IMR-90 (cell line): ENCODE data around the gene CLCN6. TPM values are rescaled to one million over a fixed set of nuclear protein-coding genes. Genes with fewer than 3 reads are reported as not detected.

ENCODE experiments used
- ATAC-seq: fragments of 200-7000 bp; cut with Tn5 transposase; 2 replicates; pipeline ENCODE4 v1.9.1; 2020; ENCODE audit warnings: low read depth, mild to moderate bottlenecking, moderate library complexity
- BruUV-seq: library from RNA; stranded (reverse); fragments of 400-500 nt; replicated peaks from 2 replicates; lab custom pipeline; 2021; lab: Mats Ljungman, UMichigan
- CTCF ChIA-PET: fragments of 300-600 bp; formaldehyde crosslinking; extraction: SDS; loops from one replicate; lab custom pipeline; 2021; ENCODE audit warnings: antibody characterized with exemption; lab: Yijun Ruan, JAX
- POLR2A ChIA-PET: fragments of 300-600 bp; sonication (Branson Sonifier 250); formaldehyde crosslinking; loops from one replicate; lab custom pipeline; 2022; ENCODE audit warnings: antibody characterized with exemption; ENCODE audit not compliant: unreplicated experiment; lab: Charles Lee
- DNase-seq: peaks from one replicate; pipeline ENCODE4 v3.0.0; 2013
- H2AFZ ChIP-seq: replicated peaks from 2 replicates; pipeline ENCODE3; 2013; ENCODE audit warnings: low read length, mild to moderate bottlenecking; ENCODE audit not compliant: poor library complexity
- H2AK5ac ChIP-seq: 2 replicates; pipeline ENCODE4 v1.6.1; 2013; ENCODE audit warnings: low read depth, low read length, inconsistent platforms
- H2AK9ac ChIP-seq: replicated peaks from 2 replicates; pipeline ENCODE3; 2013; ENCODE audit warnings: mild to moderate bottlenecking, low read depth, low read length, moderate library complexity; ENCODE audit not compliant: poor library complexity
- H2BK120ac ChIP-seq: 2 replicates; pipeline ENCODE4 v1.6.1; 2013; ENCODE audit warnings: low read depth, low read length, inconsistent platforms
- H2BK15ac ChIP-seq: 3 replicates; pipeline ENCODE4 v1.6.1; 2013; ENCODE audit warnings: low read depth, low read length, inconsistent platforms
- H2BK20ac ChIP-seq: 2 replicates; pipeline ENCODE4 v1.6.1; 2013; ENCODE audit warnings: low read depth, mild to moderate bottlenecking, inconsistent platforms, low read length, moderate library complexity
- H2BK5ac ChIP-seq: 2 replicates; pipeline ENCODE4 v1.6.1; 2013; ENCODE audit warnings: mild to moderate bottlenecking, low read depth, low read length, inconsistent platforms; ENCODE audit not compliant: poor library complexity, severe bottlenecking
- H3K14ac ChIP-seq: replicated peaks from 2 replicates; pipeline ENCODE4 v1.6.1; 2013; ENCODE audit warnings: low read depth, low read length, inconsistent platforms
- H3K18ac ChIP-seq: 2 replicates; pipeline ENCODE4 v1.6.1; 2013; ENCODE audit warnings: low read depth, low read length, control low read depth
- H3K23ac ChIP-seq: 2 replicates; pipeline ENCODE4 v1.6.1; 2013; ENCODE audit warnings: low read depth, low read length, inconsistent platforms
- H3K27ac ChIP-seq: 2 replicates; pipeline ENCODE4 v1.5.1; 2013; ENCODE audit warnings: mild to moderate bottlenecking, control low read depth, low read length; ENCODE audit not compliant: insufficient read depth
- H3K27me3 ChIP-seq: 2 replicates; pipeline ENCODE4 v1.6.1; 2013; ENCODE audit warnings: low read length; ENCODE audit not compliant: control insufficient read depth, insufficient read depth
- H3K36me3 ChIP-seq: 2 replicates; pipeline ENCODE4 v1.6.1; 2013; ENCODE audit warnings: low read length, mixed read lengths; ENCODE audit not compliant: control insufficient read depth, insufficient read depth
- H3K4ac ChIP-seq: 2 replicates; pipeline ENCODE4 v1.6.1; 2013; ENCODE audit warnings: low read depth, low read length, inconsistent platforms
- H3K4me1 ChIP-seq: 2 replicates; pipeline ENCODE4 v1.6.1; 2013; ENCODE audit warnings: low read length, mixed read lengths; ENCODE audit not compliant: control insufficient read depth, insufficient read depth
- H3K4me2 ChIP-seq: 2 replicates; pipeline ENCODE4 v1.6.1; 2013; ENCODE audit warnings: low read depth, mild to moderate bottlenecking, control low read depth, low read length, moderate library complexity
- H3K4me3 ChIP-seq: 2 replicates; pipeline ENCODE4 v1.5.1; 2013; ENCODE audit warnings: low read depth, mild to moderate bottlenecking, control low read depth, low read length, moderate library complexity; ENCODE audit not compliant: insufficient read depth
- H3K56ac ChIP-seq: 2 replicates; pipeline ENCODE4 v1.6.1; 2013; ENCODE audit warnings: low read length, inconsistent platforms; ENCODE audit not compliant: insufficient read depth; ENCODE audit errors: extremely low read depth
- H3K79me1 ChIP-seq, 2 experiments: 2 replicates each; pipeline ENCODE4 v1.6.1; 2013; ENCODE audit warnings: low read length in 2 of 2, inconsistent platforms in 1 of 2, low read depth in 1 of 2
- H3K9ac ChIP-seq: 2 replicates; pipeline ENCODE4 v1.6.1; 2013; ENCODE audit warnings: low read depth, low read length, control low read depth
- H3K9me1 ChIP-seq: 2 replicates; pipeline ENCODE4 v1.6.1; 2013; ENCODE audit warnings: low read length, inconsistent platforms; ENCODE audit not compliant: insufficient read depth
- H3K9me3 ChIP-seq: 2 replicates; pipeline ENCODE4 v1.6.1; 2013; ENCODE audit warnings: low read length; ENCODE audit not compliant: control insufficient read depth, insufficient read depth
- H4K20me1 ChIP-seq: 2 replicates; pipeline ENCODE4 v1.6.1; 2013; ENCODE audit warnings: low read length, inconsistent platforms; ENCODE audit not compliant: insufficient read depth
- H4K5ac ChIP-seq: 2 replicates; pipeline ENCODE4 v1.6.1; 2013; ENCODE audit warnings: mild to moderate bottlenecking, low read depth, low read length, control low read depth
- H4K8ac ChIP-seq, 2 experiments: 2 replicates each; pipeline ENCODE4 v1.6.1; 2013; ENCODE audit warnings: low read depth in 2 of 2, low read length in 2 of 2, control low read depth in 1 of 2, inconsistent platforms in 1 of 2
- H4K91ac ChIP-seq: 2 replicates; pipeline ENCODE4 v1.6.1; 2013; ENCODE audit warnings: low read depth, low read length, inconsistent platforms; ENCODE audit not compliant: insufficient read depth
- WGBS, 2 experiments: methylation state at CpG; one replicate each; pipeline versions ENCODE4 v1.1.5 to v1.1.7; 2013; ENCODE audit warnings: missing lambda C conversion rate in 2 of 2; ENCODE audit not compliant: insufficient read length in 1 of 2; ENCODE audit errors: extremely low coverage in 2 of 2; 5-methylcytosine and 5-hydroxymethylcytosine counted together
- dilution Hi-C: fragments of 300-500 bp; cut with HindIII; formaldehyde crosslinking; loops from one replicate; pipeline ENCODE4 v1.14.3; 2018; ENCODE audit warnings: low sequenced_read_pairs; ENCODE audit not compliant: unreplicated experiment
- in situ Hi-C: fragments of 300-500 bp; cut with MboI; formaldehyde crosslinking; loops from 3 replicates; pipeline ENCODE4 v1.14.3; 2019; ENCODE audit warnings: low sequenced_read_pairs, inconsistent platforms, mixed read lengths
- intact Hi-C: fragments of 100-400 bp; cut with micrococcal nuclease; formaldehyde crosslinking; loops from 2 replicates; pipeline ENCODE4 v1.10.0; 2022
- polyA plus RNA-seq, 3 experiments: library from polyadenylated mRNA; depleted of rRNA; stranded (reverse); fragments of >200 nt; gene quantifications; 2 replicates each; pipeline ENCODE4 v1.2.3, GENCODE V29; 2012; ENCODE audit warnings: low replicate concordance in 1 of 3
- total RNA-seq: library from RNA; depleted of rRNA; stranded (reverse); fragments of >200 nt; gene quantifications from 2 replicates; pipeline ENCODE4 v1.2.3, GENCODE V29; 2012
- TF ChIP-seq, protein P1 (sequence below): fragments of 150-350 bp; IDR thresholded peaks from 2 replicates; pipeline ENCODE4 v1.6.1; 2016; ENCODE audit warnings: low read depth, mild to moderate bottlenecking, low read length, moderate library complexity, borderline replicate concordance

Gene CLCN6
- total and polyA plus RNA-seq, 2 of the 4 experiments (the other 2 are of a cell fraction) = 4.1 to 10.6 TPM

DNA sequence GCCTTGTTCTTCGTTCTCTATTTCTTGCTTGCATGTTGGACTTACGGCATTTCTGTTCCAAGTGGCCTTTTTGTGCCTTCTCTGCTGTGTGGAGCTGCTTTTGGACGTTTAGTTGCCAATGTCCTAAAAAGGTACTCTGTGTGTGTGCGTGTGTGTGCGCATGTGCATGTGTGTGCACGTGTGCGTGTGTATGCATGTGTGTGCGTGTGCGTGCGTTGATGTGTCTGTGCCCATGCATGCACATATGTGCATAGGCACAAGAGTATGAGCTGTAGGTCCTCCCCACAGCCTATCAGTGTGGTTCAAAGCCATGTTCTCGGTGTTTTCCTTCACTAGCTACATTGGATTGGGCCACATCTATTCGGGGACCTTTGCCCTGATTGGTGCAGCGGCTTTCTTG is 27.9 kb downstream of the CLCN6 start:
- Histone ChIP-seq H2BK20ac (no peak overlapping the region), H2BK120ac (no peak overlapping the region), H3K9me3 (no peaks in the 10 kb centered on the region), H2BK5ac (no peak overlapping the region), H2AK9ac (no peak overlapping the region), H3K9me1 (no peaks in the 10 kb centered on the region), H3K23ac (no peak overlapping the region), H4K20me1 (peaks cover 9% of the 10 kb centered on the region; the same call in 1 of the 2 replicates), H3K4me3 (no peak overlapping the region), H3K27me3 (no peaks in the 10 kb centered on the region), H3K27ac (no peak overlapping the region), H3K14ac (no peak overlapping the region), H4K5ac (no peak overlapping the region), H3K9ac (no peak overlapping the region), H3K18ac (no peak overlapping the region), H3K56ac (no peak overlapping the region), H3K4me2 (no peak overlapping the region), H2BK15ac (no peak overlapping the region), H2AFZ (no peak overlapping the region), H4K91ac (no peak overlapping the region), H3K79me1 (peaks cover 0 to 4% of the 10 kb centered on the region in 2 experiments; a peak in 2 of 4 replicates), H3K36me3 (peaks cover 72% of the 10 kb centered on the region), H3K4me1 (no peaks in the 10 kb centered on the region), H3K4ac (no peak overlapping the region), H2AK5ac (no peak overlapping the region), H4K8ac (no peak overlapping the region)
- ChIA-PET POLR2A (no interaction called here), CTCF (no interaction called here)
- ATAC-seq (no peak), DNase-seq (no peak)
- dilution Hi-C loops (no loop called here), intact Hi-C loops (no loop called here), in situ Hi-C loops (no loop called here)
- 95% methylated on average over 13 of the region's 13 CpGs; no CpG with 5 or more reads in 1 of the 2 experiments for WGBS, 2 experiments
- TF ChIP-seq, protein P1, sequence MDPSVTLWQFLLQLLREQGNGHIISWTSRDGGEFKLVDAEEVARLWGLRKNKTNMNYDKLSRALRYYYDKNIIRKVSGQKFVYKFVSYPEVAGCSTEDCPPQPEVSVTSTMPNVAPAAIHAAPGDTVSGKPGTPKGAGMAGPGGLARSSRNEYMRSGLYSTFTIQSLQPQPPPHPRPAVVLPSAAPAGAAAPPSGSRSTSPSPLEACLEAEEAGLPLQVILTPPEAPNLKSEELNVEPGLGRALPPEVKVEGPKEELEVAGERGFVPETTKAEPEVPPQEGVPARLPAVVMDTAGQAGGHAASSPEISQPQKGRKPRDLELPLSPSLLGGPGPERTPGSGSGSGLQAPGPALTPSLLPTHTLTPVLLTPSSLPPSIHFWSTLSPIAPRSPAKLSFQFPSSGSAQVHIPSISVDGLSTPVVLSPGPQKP = no peak
- BruUV-seq = no TSS peak
